Measurements from ENCODE around the gene IQCH.

GRCh38 chr15:67227846-67228245 is 26.7 kb upstream of the IQCH start:
- TF ChIP-seq POLR2A (IDR thresholded peaks at IDR 0.05) (no peak), CTCF (IDR thresholded peaks at IDR 0.05) (no peak), POLR2AphosphoS5 (IDR thresholded peaks at IDR 0.05) (no peak), EP300 (IDR thresholded peaks at IDR 0.05) (no peak)
